IPS DF 4.7 (cell line): ENCODE measurements around the gene FNDC8.
"Not testable (repeated sequence)": the region's sequence is repeated elsewhere in the genome, so short reads cannot be mapped to it uniquely, and the experiment has no call there.

Experiments used
- DNase-seq: peaks from one replicate; pipeline ENCODE4 v3.0.0-alpha.2; 2013; ENCODE audit warnings: low spot score; ENCODE audit errors: extremely low read depth

Gene FNDC8

GRCh38 chr17:35141681-35142466, 20.5 kb downstream of the FNDC8 start, which contains the start of gene NLE1:
TSS of gene NLE1 (minus strand) at chr17:35142303. CDS start at chr17:35142275, 28 bp downstream.
- DNase-seq: peak; percentile 58

DNA sequence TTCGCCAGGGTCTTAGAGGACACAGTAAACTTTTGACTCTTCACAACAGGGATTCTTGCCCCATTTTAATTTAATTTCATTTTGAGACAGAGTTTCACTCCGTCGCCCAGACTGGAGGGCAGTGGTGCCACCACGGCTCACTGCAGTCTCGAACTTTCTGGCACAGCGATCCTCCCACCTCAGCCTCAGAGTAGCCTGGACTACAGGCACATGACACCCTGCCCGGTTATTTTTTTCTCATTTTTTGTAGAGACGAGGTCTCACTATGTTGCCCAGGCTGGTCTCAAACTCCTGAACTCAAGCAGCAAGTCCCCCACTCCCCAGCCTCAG, 21.0 kb downstream of the FNDC8 start:
- DNase-seq: no peak

GRCh38 chr17:35144840-35145239, 23.4 kb downstream of the FNDC8 start:
- DNase-seq: no peak

- no peak for DNase-seq
Measured at GRCh38 chr17:35146214-35146833, 24.9 kb downstream of the FNDC8 start.

- no peak for DNase-seq
Measured at GRCh38 chr17:35147375-35147905, 26.0 kb downstream of the FNDC8 start, which contains the start of gene UNC45B. TSS of gene UNC45B (plus strand) at chr17:35147817. CDS start at chr17:35148264, 447 bp downstream.

- DNase-seq: no peak
Measured at GRCh38 chr17:35148144-35148543, 26.7 kb downstream of the FNDC8 start.

DNA sequence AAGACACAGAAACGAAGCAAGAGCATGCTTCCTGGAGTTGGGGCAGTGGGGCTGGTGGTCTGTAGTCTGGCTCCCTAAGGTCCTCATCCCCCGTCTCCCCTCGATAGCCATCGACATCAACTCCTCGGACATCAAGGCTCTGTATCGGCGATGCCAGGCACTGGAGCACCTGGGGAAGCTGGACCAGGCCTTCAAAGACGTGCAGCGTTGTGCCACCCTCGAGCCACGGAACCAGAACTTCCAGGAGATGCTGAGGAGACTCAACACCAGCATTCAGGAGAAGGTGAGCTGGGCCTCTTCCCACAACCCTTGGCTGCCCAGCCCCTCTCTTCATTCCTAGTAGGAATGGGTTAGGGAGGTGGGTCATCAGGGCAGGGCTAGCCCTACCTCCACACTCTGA, 28.5 kb downstream of the FNDC8 start:
- DNase-seq: no peak

- not testable (repeated sequence) for DNase-seq
Measured at GRCh38 chr17:35151080-35151479, 29.7 kb downstream of the FNDC8 start.

DNA sequence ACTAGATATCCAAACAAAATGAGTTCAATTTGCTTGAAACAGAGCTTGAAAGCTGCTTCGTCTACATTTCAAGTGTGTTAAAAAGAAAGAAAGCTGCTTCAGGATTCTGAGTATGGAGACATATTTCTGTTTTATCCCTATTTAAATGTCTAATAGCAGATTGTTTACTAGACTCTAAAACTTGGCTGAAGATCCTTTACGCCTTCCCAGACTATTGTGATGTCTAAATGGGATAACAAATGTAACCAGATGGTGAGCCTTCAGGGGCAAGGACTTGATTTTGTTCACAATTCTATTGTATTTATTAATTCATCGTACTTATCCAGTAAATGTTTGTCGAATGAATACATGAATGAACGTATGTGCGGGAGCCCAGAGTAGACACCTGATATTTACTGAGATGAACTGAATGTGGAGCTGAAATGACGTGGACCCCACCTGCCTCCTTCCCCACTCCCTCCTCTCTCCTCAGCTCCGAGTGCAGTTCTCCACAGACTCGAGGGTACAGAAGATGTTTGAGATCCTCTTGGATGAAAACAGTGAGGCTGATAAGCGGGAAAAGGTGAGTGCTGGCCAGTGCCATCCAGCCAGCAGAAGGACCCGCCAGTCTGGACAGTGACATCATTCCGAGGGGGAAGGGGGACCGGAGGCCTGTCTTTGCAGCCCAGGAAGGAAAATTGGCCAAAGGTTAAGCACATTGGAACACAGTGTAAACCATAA, 31.2 kb downstream of the FNDC8 start:
- DNase-seq: no peak

DNA sequence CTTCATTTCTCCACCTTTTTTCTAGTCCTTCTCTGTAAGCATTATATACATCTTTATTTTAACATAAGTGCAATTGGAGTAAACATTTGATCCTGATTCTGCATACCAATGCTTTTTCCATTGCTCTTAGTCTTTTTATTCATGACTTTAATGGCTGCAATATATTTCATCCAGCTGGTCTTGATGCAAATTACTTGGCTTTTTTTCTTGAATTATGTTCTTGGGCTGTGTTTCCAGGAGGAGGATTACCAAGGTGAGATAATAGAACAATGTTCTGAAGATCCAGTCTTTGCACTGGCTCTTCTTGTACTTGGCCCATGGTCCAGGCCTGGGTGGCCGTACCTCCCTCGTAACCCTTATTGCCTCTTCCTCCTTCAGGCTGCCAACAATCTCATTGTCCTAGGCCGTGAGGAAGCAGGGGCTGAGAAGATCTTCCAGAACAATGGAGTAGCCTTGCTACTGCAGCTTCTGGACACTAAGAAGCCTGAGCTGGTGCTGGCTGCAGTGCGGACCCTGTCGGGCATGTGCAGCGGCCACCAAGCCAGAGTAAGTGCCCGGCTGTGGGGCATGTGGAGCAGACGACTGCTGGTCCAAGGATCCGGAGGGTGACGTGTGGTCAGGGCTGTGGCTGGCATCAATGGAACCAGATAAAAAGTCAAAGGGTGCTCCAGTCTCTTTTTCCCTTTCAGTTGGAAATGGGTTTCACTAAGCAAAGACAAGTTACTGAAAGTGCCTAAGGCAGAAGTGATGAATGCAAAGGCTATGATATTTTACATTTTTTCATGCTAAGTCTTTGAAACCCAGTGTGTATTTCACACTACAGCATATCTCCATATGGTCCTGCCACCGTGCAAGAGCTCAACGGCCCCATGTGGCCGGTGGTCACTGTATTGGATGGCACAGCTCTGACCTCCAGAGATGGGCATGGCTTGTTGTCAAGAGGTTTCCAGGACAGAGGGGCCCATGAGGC, 33.1 kb downstream of the FNDC8 start:
- DNase-seq: no peak

DNA sequence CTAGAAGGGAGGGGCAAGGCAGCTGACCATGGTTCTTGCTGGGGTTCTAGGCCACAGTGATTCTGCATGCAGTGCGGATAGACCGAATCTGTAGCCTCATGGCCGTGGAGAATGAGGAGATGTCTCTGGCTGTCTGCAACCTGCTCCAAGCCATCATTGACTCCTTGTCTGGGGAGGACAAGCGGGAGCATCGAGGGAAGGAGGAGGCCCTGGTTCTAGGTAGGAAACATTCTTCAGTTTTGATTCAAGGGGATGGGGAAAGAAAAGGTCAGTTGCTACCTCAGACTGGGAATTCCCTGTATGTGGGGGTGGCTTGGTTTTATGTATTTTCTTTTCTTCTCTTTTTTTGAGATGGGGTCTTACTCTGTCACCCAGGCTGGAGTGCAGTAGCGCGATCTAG, 33.8 kb downstream of the FNDC8 start:
- DNase-seq: no peak

DNA sequence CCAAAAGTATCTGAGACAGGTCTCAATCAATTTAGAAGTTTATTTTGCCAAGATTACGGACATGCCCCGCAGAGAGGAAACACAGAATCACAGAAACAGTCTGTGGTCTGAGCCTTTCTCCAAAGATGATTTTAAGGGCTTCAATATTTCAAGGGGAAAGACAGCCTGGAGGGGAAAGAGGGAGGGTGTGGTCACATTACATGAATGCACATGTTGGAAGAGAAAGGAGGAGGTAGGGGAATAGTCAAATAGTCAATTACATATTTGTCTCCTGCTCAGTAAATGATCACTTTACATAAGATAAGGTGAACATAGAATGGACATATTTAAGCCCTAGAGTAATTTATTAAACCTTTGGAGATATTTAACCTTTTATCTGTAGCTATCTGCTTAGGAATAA, 38.5 kb downstream of the FNDC8 start:
- no peak for DNase-seq

GRCh38 chr17:35160354-35161201, 39.2 kb downstream of the FNDC8 start:
- DNase-seq: no peak

DNA sequence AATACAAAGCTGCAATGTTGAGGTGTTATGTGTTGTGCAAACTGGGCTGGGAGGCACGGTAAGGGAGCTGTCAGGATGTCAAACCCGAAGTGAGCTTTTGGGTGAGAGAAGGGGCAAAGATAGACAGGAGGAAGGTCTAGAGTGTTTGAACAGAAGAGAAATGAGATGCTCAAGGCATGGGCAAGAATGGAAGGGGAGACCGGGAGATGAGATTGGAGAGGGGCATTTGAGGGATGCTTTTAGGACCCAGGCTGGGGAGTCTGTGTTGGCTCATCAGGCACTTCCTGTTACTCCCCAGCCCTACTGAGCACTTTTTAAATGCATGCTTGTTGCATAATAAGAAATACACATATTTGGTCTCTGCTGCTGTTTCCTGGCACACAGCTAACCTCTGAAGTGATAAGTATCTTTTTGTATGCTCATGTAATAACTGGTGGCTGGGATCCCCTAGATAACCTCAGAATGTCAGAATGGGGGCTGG, 39.9 kb downstream of the FNDC8 start:
- no peak for DNase-seq

GRCh38 chr17:35162755-35163154, 41.3 kb downstream of the FNDC8 start:
- no peak for DNase-seq

GRCh38 chr17:35163886-35164285, 42.5 kb downstream of the FNDC8 start:
- DNase-seq: no peak

GRCh38 chr17:35164716-35165115, 43.3 kb downstream of the FNDC8 start:
- no peak for DNase-seq

- no peak for DNase-seq
Measured at GRCh38 chr17:35166526-35166925, 45.1 kb downstream of the FNDC8 start.

DNA sequence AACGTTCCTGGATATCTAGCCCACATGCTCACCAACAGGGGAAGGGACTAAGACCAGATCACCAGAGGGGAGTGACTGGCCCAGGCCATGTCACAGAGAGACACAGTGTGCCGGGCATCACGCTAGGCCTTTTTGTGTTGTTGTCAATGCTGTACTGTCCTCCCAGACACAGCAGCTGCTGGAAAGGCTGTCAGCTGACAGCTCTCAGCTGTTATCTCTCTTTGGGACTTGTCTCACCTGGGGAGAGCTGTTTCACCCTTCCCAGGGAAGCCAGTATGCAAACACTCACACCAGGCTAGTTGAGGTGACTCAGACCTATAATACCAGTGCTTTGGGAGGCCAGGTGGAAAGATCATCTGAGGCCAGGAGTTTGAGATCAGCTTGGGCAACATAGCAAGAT, 45.6 kb downstream of the FNDC8 start:
- DNase-seq: no peak

- no peak for DNase-seq
Measured at GRCh38 chr17:35167666-35168065, 46.3 kb downstream of the FNDC8 start.
